Effector memory CD8-positive, alpha-beta T cell (primary cell): ENCODE measurements around the gene SHLD2.
"Not testable (repeated sequence)": the region's sequence is repeated elsewhere in the genome, so short reads cannot be mapped to it uniquely, and the experiment has no call there.

ENCODE experiments used
- ATAC-seq: fragments of 150-1000 bp; cut with Tn5 transposase; replicated peaks from 2 replicates; pipeline ENCODE4 v1.10.0; 2021; ENCODE audit warnings: mild to moderate bottlenecking, moderate library complexity
- DNase-seq, 3 experiments: peaks; one replicate each; pipeline ENCODE4 v3.0.0; 2021
- H3K27ac Mint-ChIP-seq, 2 donors: one replicate each; pipeline ENCODE4 v1.8.0; 2022; ENCODE audit warnings: mild to moderate bottlenecking in 2 of 2, mixed read lengths in 2 of 2, moderate library complexity in 2 of 2
- H3K27me3 Mint-ChIP-seq, 2 donors: one replicate each; pipeline ENCODE4 v1.8.0; 2022; ENCODE audit warnings: mixed read lengths in 2 of 2
- H3K36me3 Mint-ChIP-seq: one replicate; pipeline ENCODE4 v1.8.0; 2022; ENCODE audit warnings: mild to moderate bottlenecking, moderate library complexity, mixed read lengths; ENCODE audit not compliant: insufficient read depth
- H3K4me1 Mint-ChIP-seq, 2 donors: one replicate each; pipeline ENCODE4 v1.8.0; 2022; ENCODE audit warnings: low read depth in 2 of 2, mixed read lengths in 2 of 2
- H3K4me3 Mint-ChIP-seq, 2 donors: one replicate each; pipeline ENCODE4 v1.8.0; 2022; ENCODE audit warnings: mild to moderate bottlenecking in 2 of 2, mixed read lengths in 2 of 2, moderate library complexity in 2 of 2
- H3K9me3 Mint-ChIP-seq, 2 donors: one replicate each; pipeline ENCODE4 v1.8.0; 2022; ENCODE audit warnings: mixed read lengths in 2 of 2

Gene SHLD2

DNA sequence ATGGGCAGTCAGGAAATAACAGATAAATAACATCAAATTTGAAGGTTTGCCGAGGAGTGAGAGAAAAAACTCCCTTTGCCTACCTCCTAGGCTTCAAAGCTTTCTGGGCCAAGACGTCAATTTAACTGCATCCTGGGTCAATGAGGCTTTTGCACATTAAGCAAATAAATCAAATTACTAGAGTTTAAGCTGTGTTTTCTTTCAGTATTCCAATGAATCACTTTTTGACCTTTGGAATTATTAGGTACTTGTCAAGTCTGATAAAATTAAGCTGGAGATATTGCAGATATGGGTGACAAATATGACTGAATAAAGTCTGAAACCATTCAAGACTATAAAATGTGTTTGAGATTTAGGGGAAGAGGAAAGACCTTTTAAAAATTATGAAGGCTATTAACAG lies 22.6 kb upstream of the SHLD2 start:
- DNase-seq = no peak
- Mint-ChIP-seq H3K9me3 (no peaks in the 10 kb centered on the region), H3K36me3 (peaks cover 70% of the 10 kb centered on the region), H3K4me3 (no peak overlapping the region), H3K4me1 (peaks cover 0 to 9% of the 10 kb centered on the region in 2 donors), H3K27me3 (no peaks in the 10 kb centered on the region), H3K27ac (no peak overlapping the region)
- ATAC-seq = no peak

DNA sequence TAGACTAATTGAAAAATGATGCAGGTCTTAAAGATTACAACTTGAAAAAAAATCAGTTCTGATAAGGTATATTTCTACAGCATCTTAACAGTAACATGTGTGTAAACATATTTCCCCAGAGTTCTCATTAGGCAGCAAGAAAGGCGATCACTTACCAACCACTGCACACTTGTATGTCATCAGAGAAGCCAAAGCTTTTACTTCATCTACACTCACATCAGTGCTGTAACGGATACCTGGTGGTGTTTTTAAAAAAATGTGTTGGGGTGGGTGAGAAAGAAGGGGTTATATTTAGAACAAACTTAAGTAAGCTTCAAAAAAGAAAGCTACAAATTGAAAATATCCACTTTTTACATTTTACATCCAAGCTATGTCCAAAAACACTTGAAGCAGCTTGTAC lies 18.6 kb upstream of the SHLD2 start:
- ATAC-seq, H3K4me1 Mint-ChIP-seq, H3K27me3 Mint-ChIP-seq, DNase-seq, H3K4me3 Mint-ChIP-seq, H3K9me3 Mint-ChIP-seq: not testable (repeated sequence)
- H3K27ac Mint-ChIP-seq = peak overlapping the region in 1 of 2 donors; percentile 28
- peaks cover 42% of the 10 kb centered on the region for H3K36me3 Mint-ChIP-seq

GRCh38 chr10:87079106-87079836 lies 15.7 kb upstream of the SHLD2 start:
- Mint-ChIP-seq H3K27me3 (no peaks in the 10 kb centered on the region), H3K9me3 (no peaks in the 10 kb centered on the region), H3K4me1 (peaks cover 24 to 26% of the 10 kb centered on the region in 2 donors), H3K36me3 (peaks cover 30% of the 10 kb centered on the region), H3K27ac (no peak overlapping the region), H3K4me3 (no peak overlapping the region)
- DNase-seq (no peak), ATAC-seq (no peak)

DNA sequence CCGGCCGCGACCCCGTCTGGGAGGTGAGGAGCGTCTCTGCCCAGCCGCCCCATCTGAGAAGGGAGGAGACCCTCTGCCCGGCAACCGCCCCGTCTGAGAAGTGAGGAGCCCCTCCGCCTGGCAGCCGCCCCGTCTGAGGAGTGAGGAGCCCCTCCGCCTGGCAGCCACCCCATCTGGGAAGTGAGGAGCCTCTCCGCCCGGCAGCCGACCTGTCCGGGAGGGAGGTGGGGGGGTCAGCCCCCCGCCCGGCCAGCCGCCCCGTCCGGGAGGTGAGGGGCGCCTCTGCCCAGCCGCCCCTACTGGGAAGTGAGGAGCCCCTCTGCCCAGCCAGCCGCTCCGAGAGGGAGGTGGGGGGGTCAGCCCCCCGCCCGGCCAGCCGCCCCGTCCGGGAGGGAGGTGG lies 14.4 kb upstream of the SHLD2 start:
- peaks cover 29% of the 10 kb centered on the region for H3K36me3 Mint-ChIP-seq
- not testable (repeated sequence) for H3K27me3 Mint-ChIP-seq, H3K27ac Mint-ChIP-seq, ATAC-seq, H3K9me3 Mint-ChIP-seq, H3K4me3 Mint-ChIP-seq, DNase-seq
- peaks cover 31 to 38% of the 10 kb centered on the region in 2 donors for H3K4me1 Mint-ChIP-seq

DNA sequence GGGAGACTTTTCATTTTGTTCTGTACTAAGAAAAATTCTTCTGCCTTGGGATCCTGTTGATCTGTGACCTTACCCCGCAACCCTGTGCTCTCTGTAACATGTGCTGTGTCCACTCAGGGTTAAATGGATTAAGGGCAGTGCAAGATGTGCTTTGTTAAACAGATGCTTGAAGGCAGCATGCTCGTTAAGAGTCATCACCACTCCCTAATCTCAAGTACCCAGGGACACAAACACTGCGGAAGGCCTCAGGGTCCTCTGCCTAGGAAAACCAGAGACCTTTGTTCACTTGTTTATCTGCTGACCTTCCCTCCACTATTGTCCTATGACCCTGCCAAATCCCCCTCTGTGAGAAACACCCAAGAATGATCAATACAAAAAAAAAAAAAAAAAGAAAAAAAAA lies 13.4 kb upstream of the SHLD2 start:
- H3K9me3 Mint-ChIP-seq, ATAC-seq, H3K27me3 Mint-ChIP-seq, DNase-seq, H3K4me3 Mint-ChIP-seq: not testable (repeated sequence)
- H3K27ac Mint-ChIP-seq = peak overlapping the region in 1 of 2 donors; percentile 99
- H3K36me3 Mint-ChIP-seq = peaks cover 32% of the 10 kb centered on the region
- H3K4me1 Mint-ChIP-seq = peaks cover 38 to 47% of the 10 kb centered on the region in 2 donors

DNA sequence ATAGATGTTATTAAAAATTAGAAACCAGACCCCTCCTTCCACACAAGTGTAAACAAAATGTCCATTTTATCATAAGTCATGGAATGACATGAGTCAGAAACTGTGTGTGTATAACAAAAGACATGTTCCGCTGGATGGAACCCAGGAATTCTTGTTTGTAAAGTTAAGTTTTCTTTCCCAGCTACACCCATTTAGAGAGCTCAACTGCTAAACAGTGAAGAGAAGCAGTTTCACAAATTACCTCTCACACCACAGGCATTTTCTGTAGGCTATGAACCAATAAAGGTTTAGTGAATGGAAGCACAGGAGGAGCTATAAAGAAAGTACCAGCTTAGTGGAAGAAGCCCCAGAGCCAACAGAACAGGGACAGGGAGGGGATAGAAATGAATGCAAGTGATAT lies 12.8 kb upstream of the SHLD2 start:
- peaks cover 42 to 48% of the 10 kb centered on the region in 2 donors for H3K4me1 Mint-ChIP-seq
- peak overlapping the region; percentile 97 to 99 for H3K27ac Mint-ChIP-seq
- H3K36me3 Mint-ChIP-seq = peaks cover 35% of the 10 kb centered on the region
- H3K9me3 Mint-ChIP-seq, H3K4me3 Mint-ChIP-seq, H3K27me3 Mint-ChIP-seq, DNase-seq, ATAC-seq: not testable (repeated sequence)

- not testable (repeated sequence) for H3K27me3 Mint-ChIP-seq, H3K9me3 Mint-ChIP-seq
- Mint-ChIP-seq H3K4me1 (peaks cover 43 to 57% of the 10 kb centered on the region in 2 donors), H3K4me3 (peak overlapping the region; percentile 43 to 59), H3K27ac (peak overlapping the region; percentile 97 to 99), H3K36me3 (peaks cover 35% of the 10 kb centered on the region)
- DNase-seq = peak; percentile 17 to 20 (median 18)
- ATAC-seq = peak; percentile 83
Observed at GRCh38 chr10:87083576-87084290, 11.3 kb upstream of the SHLD2 start.

DNA sequence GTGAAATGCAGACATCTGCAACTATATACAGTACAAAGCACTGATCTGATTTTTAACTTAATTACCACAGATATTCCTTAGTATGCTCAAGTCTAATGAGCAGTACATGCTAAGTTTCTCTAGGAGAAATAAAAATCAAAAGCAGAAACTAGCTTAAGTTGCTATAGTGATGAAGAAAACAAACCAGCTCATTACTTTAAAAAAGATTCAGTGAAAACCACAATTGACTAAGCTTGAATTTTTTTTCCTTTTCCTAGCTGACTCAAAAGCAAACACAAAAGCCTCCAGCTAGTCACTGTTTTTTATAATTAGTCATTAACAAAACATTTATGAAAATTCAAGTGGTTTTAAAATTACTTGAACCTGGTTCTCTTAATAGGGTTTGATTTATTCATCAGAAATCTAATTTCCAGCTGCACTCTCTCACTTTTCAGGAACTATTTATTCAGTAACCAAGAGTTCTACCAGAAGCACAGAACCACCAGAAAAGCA lies 10.7 kb upstream of the SHLD2 start:
- ATAC-seq = peak; percentile 78
- Mint-ChIP-seq H3K27ac (peak overlapping the region; percentile 97 to 99), H3K4me3 (peak overlapping the region; percentile 43 to 67), H3K4me1 (peaks cover 45 to 60% of the 10 kb centered on the region in 2 donors), H3K36me3 (peaks cover 32% of the 10 kb centered on the region)
- H3K9me3 Mint-ChIP-seq, DNase-seq, H3K27me3 Mint-ChIP-seq: not testable (repeated sequence)

DNA sequence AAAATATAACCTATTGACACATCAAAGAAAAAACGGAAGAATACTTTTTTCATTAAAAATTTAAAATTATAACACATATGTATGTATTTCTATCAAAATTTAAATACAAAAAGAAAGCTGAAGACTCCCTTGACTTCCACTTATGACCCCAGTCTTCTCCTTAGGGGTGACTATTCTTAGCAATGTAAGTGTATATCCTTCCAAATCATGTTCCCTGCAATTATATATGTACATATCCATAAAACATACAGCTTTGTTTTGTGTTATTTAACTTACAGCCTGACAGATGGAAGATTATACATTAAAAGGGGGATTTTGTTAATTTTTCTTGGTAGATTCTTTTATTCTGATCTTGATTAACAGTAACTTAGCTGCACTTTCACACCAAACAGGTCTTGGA lies 9.5 kb upstream of the SHLD2 start:
- no peaks in the 10 kb centered on the region for H3K9me3 Mint-ChIP-seq
- DNase-seq = no peak
- no peaks in the 10 kb centered on the region for H3K27me3 Mint-ChIP-seq
- no peak overlapping the region for H3K4me3 Mint-ChIP-seq
- H3K27ac Mint-ChIP-seq = peak overlapping the region; percentile 89 to 97
- H3K36me3 Mint-ChIP-seq = peaks cover 35% of the 10 kb centered on the region
- H3K4me1 Mint-ChIP-seq = peaks cover 52 to 70% of the 10 kb centered on the region in 2 donors
- no peak for ATAC-seq

DNA sequence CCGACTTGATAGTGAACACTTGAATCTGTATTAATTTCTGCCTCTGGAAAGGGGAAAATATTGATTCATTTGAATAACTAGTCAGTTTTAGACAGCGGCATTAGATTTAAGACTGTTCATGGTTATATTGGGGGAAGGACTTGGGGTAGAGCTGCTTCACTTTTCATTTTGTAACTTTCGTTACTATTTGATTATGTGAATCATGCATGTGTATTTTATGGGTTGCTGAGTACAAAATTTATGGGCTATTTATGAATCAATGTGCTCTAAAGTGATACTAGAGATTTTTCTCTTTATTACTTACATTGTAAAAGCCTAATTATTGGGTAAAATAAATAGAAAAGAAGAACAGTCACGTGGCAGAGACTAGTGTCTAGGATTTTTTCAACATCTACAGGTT lies 5.3 kb upstream of the SHLD2 start:
- Mint-ChIP-seq H3K4me3 (no peak overlapping the region), H3K27me3 (no peaks in the 10 kb centered on the region), H3K36me3 (peaks cover 39% of the 10 kb centered on the region), H3K27ac (no peak overlapping the region), H3K4me1 (peaks cover 55 to 78% of the 10 kb centered on the region in 2 donors), H3K9me3 (no peaks in the 10 kb centered on the region)
- DNase-seq = no peak
- no peak for ATAC-seq

- Mint-ChIP-seq H3K9me3 (no peaks in the 10 kb centered on the region), H3K36me3 (peaks cover 45% of the 10 kb centered on the region), H3K4me3 (peak overlapping the region in 1 of 2 donors; percentile 92), H3K4me1 (peaks cover 50 to 71% of the 10 kb centered on the region in 2 donors), H3K27me3 (no peaks in the 10 kb centered on the region), H3K27ac (peak overlapping the region in 1 of 2 donors; percentile 95)
- ATAC-seq = no peak
- no peak for DNase-seq
Observed at GRCh38 chr10:87090779-87091178, 4.2 kb upstream of the SHLD2 start.

DNA sequence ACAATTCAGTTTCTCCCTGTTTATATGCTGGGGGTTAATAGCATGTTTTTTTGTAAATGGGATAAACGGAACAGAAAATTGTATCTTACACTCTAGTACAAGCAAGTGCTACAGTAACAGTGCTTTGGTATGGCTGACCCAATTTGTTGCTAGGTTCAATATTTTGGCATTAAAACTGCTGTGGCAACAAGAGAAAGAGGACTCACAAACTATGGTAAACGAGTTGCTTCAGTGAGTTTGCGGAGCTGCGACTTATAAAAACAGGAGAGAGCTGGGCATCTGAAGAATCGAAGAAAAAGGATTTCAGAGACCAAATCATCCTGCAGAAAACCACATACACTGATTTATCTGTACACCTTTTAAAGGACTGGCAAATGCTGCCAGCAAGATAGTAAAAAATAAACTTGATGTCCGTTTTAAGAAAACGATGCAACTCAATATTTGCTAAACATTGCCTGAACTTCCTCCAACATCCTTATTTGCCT lies 2.6 kb upstream of the SHLD2 start:
- Mint-ChIP-seq H3K36me3 (peaks cover 38% of the 10 kb centered on the region), H3K27ac (peak overlapping the region; percentile 93 to 95), H3K27me3 (no peaks in the 10 kb centered on the region), H3K9me3 (no peaks in the 10 kb centered on the region), H3K4me1 (peaks cover 38 to 61% of the 10 kb centered on the region in 2 donors), H3K4me3 (peak overlapping the region; percentile 92)
- ATAC-seq (no peak), DNase-seq (no peak)

GRCh38 chr10:87092861-87093631 lies 2.0 kb upstream of the SHLD2 start:
- DNase-seq = peak in 2 of 3 experiments; percentile 15 to 18
- Mint-ChIP-seq H3K4me1 (peaks cover 38 to 55% of the 10 kb centered on the region in 2 donors), H3K4me3 (peak overlapping the region; percentile 92), H3K27me3 (no peaks in the 10 kb centered on the region), H3K36me3 (peaks cover 45% of the 10 kb centered on the region), H3K27ac (peak overlapping the region; percentile 93 to 95), H3K9me3 (no peaks in the 10 kb centered on the region)
- no peak for ATAC-seq
